ENCODE data around the gene DDO. TPM values are rescaled to one million over a fixed set of nuclear protein-coding genes. Genes with fewer than 3 reads are reported as not detected.

Gene DDO
- total RNA-seq, 1 experiment from 2014 or later, result not detected

DNA sequence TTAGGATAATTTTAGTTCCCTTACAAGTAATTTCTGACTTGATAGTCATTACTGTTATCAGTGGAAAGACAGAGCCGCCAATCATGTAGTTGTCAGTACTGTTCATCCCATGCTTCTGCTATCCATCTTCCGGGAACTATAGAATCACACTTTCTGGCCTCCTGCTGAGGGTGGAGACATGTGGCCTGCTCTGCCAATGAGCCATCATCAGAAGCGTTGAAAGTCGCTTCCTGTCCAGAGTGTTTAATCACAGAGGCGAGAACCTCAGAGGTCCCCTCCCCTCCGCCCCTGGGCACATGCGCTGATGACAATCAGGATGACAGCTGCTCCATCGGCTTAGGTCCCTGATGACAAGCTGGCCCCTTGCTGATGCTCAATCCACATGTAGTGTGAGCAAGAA lies 3.0 kb downstream of the DDO start:
- H3K27ac ChIP-seq (ENCODE audit: low read depth, low read length, poor library complexity, severe bottlenecking), result no peak overlapping the region
- H3K9me3 ChIP-seq (ENCODE audit: low read depth, low read length, poor library complexity, severe bottlenecking), result no peaks in the 10 kb centered on the region
- H3K36me3 ChIP-seq (ENCODE audit: insufficient read depth, low read length, poor library complexity, severe bottlenecking), result no peaks in the 10 kb centered on the region
- ChIA-PET POLR2A (ENCODE audit: low non-redundant PET) (no interaction called here), CTCF (no interaction called here)
- TF ChIP-seq EZH2 (IDR thresholded peaks at IDR 0.05; ENCODE audit: borderline replicate concordance, low read depth, low read length, poor library complexity, severe bottlenecking) (no peak), CTCF (conservative IDR thresholded peaks at IDR 0.05; ENCODE audit: low read depth, low read length) (no peak)
- H3K4me1 ChIP-seq (ENCODE audit: insufficient read depth, low read length, poor library complexity, severe bottlenecking), result no peaks in the 10 kb centered on the region
- no peak overlapping the region for H3K4me3 ChIP-seq (ENCODE audit: low read depth, low read length, poor library complexity, severe bottlenecking)
- intact Hi-C loops (cut with micrococcal nuclease; ENCODE audit: unreplicated experiment), result no loop called here
- BruUV-seq (replicated peaks), result no TSS peak
- DNase-seq (ENCODE audit: low spot score), result no peak
- no peaks in the 10 kb centered on the region for H3K27me3 ChIP-seq (replicated peaks; ENCODE audit: insufficient read depth, low read depth, low read length, poor library complexity)

DNA sequence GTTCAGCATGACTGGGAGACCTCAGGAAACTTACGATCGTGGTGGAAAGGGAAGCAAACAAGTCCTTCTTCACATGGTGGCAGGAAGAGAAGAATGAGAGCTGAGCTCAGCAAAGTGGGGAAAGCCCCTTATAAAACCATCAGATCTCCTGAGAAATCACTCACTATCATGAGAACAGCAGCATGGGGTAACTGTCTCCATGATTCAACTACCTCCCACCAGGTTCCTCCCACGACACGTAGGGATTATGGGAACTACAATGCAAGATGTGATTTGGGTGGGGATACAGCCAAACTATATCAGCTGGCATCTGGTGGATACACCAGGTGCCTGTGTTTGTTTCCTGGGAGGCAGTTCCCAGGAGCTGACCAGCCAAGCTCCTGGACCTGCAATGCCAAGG lies 4.9 kb downstream of the DDO start:
- H3K27me3 ChIP-seq (replicated peaks; ENCODE audit: insufficient read depth, low read depth, low read length, poor library complexity), result no peaks in the 10 kb centered on the region
- no peaks in the 10 kb centered on the region for H3K36me3 ChIP-seq (ENCODE audit: insufficient read depth, low read length, poor library complexity, severe bottlenecking)
- ChIA-PET POLR2A (ENCODE audit: low non-redundant PET) (no interaction called here), CTCF (no interaction called here)
- TF ChIP-seq CTCF (conservative IDR thresholded peaks at IDR 0.05; ENCODE audit: low read depth, low read length), result no peak
- no peak for TF ChIP-seq EZH2 (IDR thresholded peaks at IDR 0.05; ENCODE audit: borderline replicate concordance, low read depth, low read length, poor library complexity, severe bottlenecking)
- H3K9me3 ChIP-seq (ENCODE audit: low read depth, low read length, poor library complexity, severe bottlenecking), result no peaks in the 10 kb centered on the region
- intact Hi-C loops (cut with micrococcal nuclease; ENCODE audit: unreplicated experiment), result no loop called here
- no peak for DNase-seq (ENCODE audit: low spot score)
- BruUV-seq (replicated peaks), result no TSS peak
- no peaks in the 10 kb centered on the region for H3K4me1 ChIP-seq (ENCODE audit: insufficient read depth, low read length, poor library complexity, severe bottlenecking)
- H3K27ac ChIP-seq (ENCODE audit: low read depth, low read length, poor library complexity, severe bottlenecking), result no peak overlapping the region
- no peak overlapping the region for H3K4me3 ChIP-seq (ENCODE audit: low read depth, low read length, poor library complexity, severe bottlenecking)

- no peak for TF ChIP-seq CTCF (conservative IDR thresholded peaks at IDR 0.05; ENCODE audit: low read depth, low read length)
- no peak for TF ChIP-seq EZH2 (IDR thresholded peaks at IDR 0.05; ENCODE audit: borderline replicate concordance, low read depth, low read length, poor library complexity, severe bottlenecking)
- Histone ChIP-seq H3K9me3 (ENCODE audit: low read depth, low read length, poor library complexity, severe bottlenecking) (no peaks in the 10 kb centered on the region), H3K27me3 (replicated peaks; ENCODE audit: insufficient read depth, low read depth, low read length, poor library complexity) (no peaks in the 10 kb centered on the region), H3K27ac (ENCODE audit: low read depth, low read length, poor library complexity, severe bottlenecking) (no peak overlapping the region), H3K36me3 (ENCODE audit: insufficient read depth, low read length, poor library complexity, severe bottlenecking) (no peaks in the 10 kb centered on the region), H3K4me1 (ENCODE audit: insufficient read depth, low read length, poor library complexity, severe bottlenecking) (no peaks in the 10 kb centered on the region), H3K4me3 (ENCODE audit: low read depth, low read length, poor library complexity, severe bottlenecking) (no peak overlapping the region)
- POLR2A ChIA-PET (ENCODE audit: low non-redundant PET), result no interaction called here
- intact Hi-C loops (cut with micrococcal nuclease; ENCODE audit: unreplicated experiment), result no loop called here
- no peak for DNase-seq (ENCODE audit: low spot score)
- CTCF ChIA-PET, result no interaction called here
- BruUV-seq (replicated peaks), result no TSS peak
Observed at GRCh38 chr6:110409794-110410193, 5.6 kb downstream of the DDO start.
